Endometrium (tissue), 2 donors: ENCODE measurements around the gene SLC36A1.
A peak's percentile ranks its signal among the peaks of the same experiment; 100 is the strongest.
"Not testable (repeated sequence)": the region's sequence is repeated elsewhere in the genome, so short reads cannot be mapped to it uniquely, and the experiment has no call there.

Source experiments
- FAIRE-seq: peaks from 2 replicates; lab custom pipeline; 2012; peaks lifted over from hg19 to GRCh38; lab: Jason Lieb, UNC
- donor health status: control.
- donor health status: control.

The SLC36A1 gene

GRCh38 chr5:151447174-151448037 lies at the start of gene SLC36A1:
Gene SLC36A1 (plus strand): TSS chr5:151447603. CDS start chr5:151458793, 11,190 bp downstream.
- FAIRE-seq = peak; percentile 77

GRCh38 chr5:151405334-151406160 lies 41.9 kb upstream of the SLC36A1 start:
- no peak for FAIRE-seq

- FAIRE-seq = no peak
Observed at GRCh38 chr5:151406322-151406947, 41.0 kb upstream of the SLC36A1 start.

GRCh38 chr5:151408591-151409230 lies 38.7 kb upstream of the SLC36A1 start:
- no peak for FAIRE-seq

GRCh38 chr5:151413800-151414199 lies 33.6 kb upstream of the SLC36A1 start:
- no peak for FAIRE-seq

- FAIRE-seq = no peak
Observed at GRCh38 chr5:151414536-151414935, 32.9 kb upstream of the SLC36A1 start.

GRCh38 chr5:151417712-151418111 lies 29.7 kb upstream of the SLC36A1 start:
- FAIRE-seq = no peak

- FAIRE-seq = no peak
Observed at GRCh38 chr5:151420127-151420526, 27.3 kb upstream of the SLC36A1 start.

GRCh38 chr5:151424892-151425523 lies 22.4 kb upstream of the SLC36A1 start:
- FAIRE-seq = no peak

- FAIRE-seq = not testable (repeated sequence)
Observed at GRCh38 chr5:151426347-151426746, 21.1 kb upstream of the SLC36A1 start.

- no peak for FAIRE-seq
Observed at GRCh38 chr5:151427258-151427657, 20.1 kb upstream of the SLC36A1 start.

- no peak for FAIRE-seq
Observed at GRCh38 chr5:151430731-151431130, 16.7 kb upstream of the SLC36A1 start.

GRCh38 chr5:151431666-151432065 lies 15.7 kb upstream of the SLC36A1 start:
- FAIRE-seq = no peak

GRCh38 chr5:151432210-151432609 lies 15.2 kb upstream of the SLC36A1 start:
- FAIRE-seq = no peak

GRCh38 chr5:151434570-151435237 lies 12.7 kb upstream of the SLC36A1 start:
- FAIRE-seq = no peak

GRCh38 chr5:151448038-151448985 lies 909 bp downstream of the SLC36A1 start:
- FAIRE-seq = no peak

- no peak for FAIRE-seq
Observed at GRCh38 chr5:151449297-151449696, 1.9 kb downstream of the SLC36A1 start.

- no peak for FAIRE-seq
Observed at GRCh38 chr5:151449839-151450238, 2.4 kb downstream of the SLC36A1 start.

- no peak for FAIRE-seq
Observed at GRCh38 chr5:151450605-151451004, 3.2 kb downstream of the SLC36A1 start.
